Neutrophil (primary cell): ENCODE measurements around the gene ERBB2.

Source experiments
- H3K27ac ChIP-seq: fragments of 200-600 bp; sonication (generic); 2 replicates; pipeline ENCODE4 v1.5.1; 2016; ENCODE audit warnings: mild to moderate bottlenecking, moderate library complexity
- H3K27me3 ChIP-seq: fragments of 200-600 bp; sonication (generic); 2 replicates; pipeline ENCODE4 v1.6.0; 2016; ENCODE audit warnings: mild to moderate bottlenecking
- H3K36me3 ChIP-seq: fragments of 200-600 bp; sonication (generic); 2 replicates; pipeline ENCODE4 v1.5.1; 2017
- H3K4me1 ChIP-seq, 2 experiments: fragments of 200-600 bp in 1 of 2; sonication (generic) in 1 of 2; 1 replicate in 1 of 2; 2 replicates in 1 of 2; pipeline versions ENCODE4 v1.5.1 to v1.6.1; 2013 to 2016; ENCODE audit warnings: low read depth in 1 of 2, low read length in 1 of 2, mild to moderate bottlenecking in 1 of 2, moderate library complexity in 1 of 2; ENCODE audit not compliant: control insufficient read depth in 1 of 2, insufficient read depth in 1 of 2
- H3K4me3 ChIP-seq, 2 experiments: fragments of 200-600 bp in 1 of 2; sonication (generic) in 1 of 2; 1 replicate in 1 of 2; 2 replicates in 1 of 2; pipeline ENCODE4 v1.5.1; 2013 to 2016; ENCODE audit warnings: low read depth in 1 of 2, low read length in 1 of 2, mild to moderate bottlenecking in 1 of 2, moderate library complexity in 1 of 2
- H3K9me3 ChIP-seq: fragments of 200-600 bp; sonication (generic); 2 replicates; pipeline ENCODE4 v1.5.1; 2016
- TF ChIP-seq, protein P1 (sequence below): fragments of 200-600 bp; sonication (generic); IDR thresholded peaks from 2 replicates; pipeline ENCODE4 v1.5.1; 2016; ENCODE audit warnings: antibody characterized with exemption

The ERBB2 gene

DNA sequence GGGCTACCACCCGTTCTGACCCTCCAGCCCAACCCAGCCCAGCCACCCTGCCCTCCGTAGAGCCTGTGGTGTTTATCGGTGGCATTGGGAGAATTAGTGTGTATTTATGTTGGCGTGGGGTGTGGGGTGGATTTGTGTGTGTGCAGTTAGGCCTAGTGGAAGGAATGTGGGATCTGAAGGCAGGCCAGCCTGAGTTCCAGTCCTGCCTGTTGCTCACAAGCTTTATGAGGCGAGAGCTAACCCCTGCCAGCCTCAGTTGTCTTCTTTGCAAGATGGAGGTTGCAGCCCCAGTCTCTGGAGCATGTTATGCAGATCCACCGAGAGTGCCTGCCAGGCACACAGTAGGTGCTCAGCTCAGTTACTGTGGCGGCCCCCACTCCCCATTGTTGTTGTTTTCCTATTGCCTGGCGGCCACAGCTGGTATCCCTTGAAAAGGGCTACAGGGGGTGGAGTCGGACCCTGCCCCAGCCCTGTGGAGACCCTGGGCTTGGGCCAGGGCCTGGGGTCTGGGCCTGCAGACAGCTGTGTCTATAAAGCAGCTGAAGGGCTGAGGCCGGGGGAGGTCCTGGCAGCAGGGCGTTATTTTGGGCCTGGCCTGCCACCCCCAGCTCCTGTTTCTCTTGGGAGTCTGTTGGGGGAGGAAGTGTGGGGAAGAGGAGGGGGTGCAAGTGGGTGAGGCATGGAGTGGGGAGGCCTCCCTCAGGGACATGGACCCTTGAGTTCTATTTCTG lies 5.1 kb downstream of the ERBB2 start:
- peaks cover 39% of the 10 kb centered on the region for H3K27me3 ChIP-seq
- no peak overlapping the region for H3K27ac ChIP-seq
- H3K4me3 ChIP-seq = no peak overlapping the region
- H3K4me1 ChIP-seq = no peaks in the 10 kb centered on the region
- no peaks in the 10 kb centered on the region for H3K36me3 ChIP-seq
- TF ChIP-seq, protein P1, sequence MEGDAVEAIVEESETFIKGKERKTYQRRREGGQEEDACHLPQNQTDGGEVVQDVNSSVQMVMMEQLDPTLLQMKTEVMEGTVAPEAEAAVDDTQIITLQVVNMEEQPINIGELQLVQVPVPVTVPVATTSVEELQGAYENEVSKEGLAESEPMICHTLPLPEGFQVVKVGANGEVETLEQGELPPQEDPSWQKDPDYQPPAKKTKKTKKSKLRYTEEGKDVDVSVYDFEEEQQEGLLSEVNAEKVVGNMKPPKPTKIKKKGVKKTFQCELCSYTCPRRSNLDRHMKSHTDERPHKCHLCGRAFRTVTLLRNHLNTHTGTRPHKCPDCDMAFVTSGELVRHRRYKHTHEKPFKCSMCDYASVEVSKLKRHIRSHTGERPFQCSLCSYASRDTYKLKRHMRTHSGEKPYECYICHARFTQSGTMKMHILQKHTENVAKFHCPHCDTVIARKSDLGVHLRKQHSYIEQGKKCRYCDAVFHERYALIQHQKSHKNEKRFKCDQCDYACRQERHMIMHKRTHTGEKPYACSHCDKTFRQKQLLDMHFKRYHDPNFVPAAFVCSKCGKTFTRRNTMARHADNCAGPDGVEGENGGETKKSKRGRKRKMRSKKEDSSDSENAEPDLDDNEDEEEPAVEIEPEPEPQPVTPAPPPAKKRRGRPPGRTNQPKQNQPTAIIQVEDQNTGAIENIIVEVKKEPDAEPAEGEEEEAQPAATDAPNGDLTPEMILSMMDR = no peak
- H3K9me3 ChIP-seq = no peaks in the 10 kb centered on the region

DNA sequence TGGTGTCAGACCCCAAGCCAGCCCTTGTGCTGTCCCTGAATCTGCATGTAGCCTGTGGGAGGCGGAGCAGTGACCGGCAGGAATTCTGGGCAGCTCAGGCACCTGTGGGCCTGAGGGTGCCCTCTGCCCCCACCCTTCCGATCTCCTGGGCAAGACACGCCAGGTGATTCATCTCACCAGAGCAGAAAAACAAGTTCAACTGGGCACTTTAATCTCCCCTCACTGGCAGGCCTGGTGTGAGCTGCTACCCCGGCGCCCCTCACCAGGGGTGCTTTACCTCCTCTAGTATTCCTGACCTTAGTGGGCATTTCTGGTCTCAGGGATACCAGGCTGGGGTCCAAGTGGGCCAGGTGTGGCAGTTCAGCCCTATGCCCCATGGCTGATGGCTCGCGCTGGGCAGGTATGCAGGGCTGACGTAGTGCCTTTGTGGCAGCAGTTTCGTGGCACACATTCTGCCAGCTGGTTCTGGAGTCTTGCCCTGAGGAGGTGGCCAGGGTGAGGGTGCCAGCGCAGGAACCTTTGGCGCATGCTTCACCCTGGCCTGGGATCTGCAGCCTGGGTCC lies 6.0 kb downstream of the ERBB2 start:
- no peak overlapping the region for H3K27ac ChIP-seq
- no peaks in the 10 kb centered on the region for H3K4me1 ChIP-seq
- no peak overlapping the region for H3K4me3 ChIP-seq
- H3K9me3 ChIP-seq = no peaks in the 10 kb centered on the region
- H3K36me3 ChIP-seq = no peaks in the 10 kb centered on the region
- H3K27me3 ChIP-seq = peaks cover 31% of the 10 kb centered on the region
- TF ChIP-seq, protein P1 = no peak

DNA sequence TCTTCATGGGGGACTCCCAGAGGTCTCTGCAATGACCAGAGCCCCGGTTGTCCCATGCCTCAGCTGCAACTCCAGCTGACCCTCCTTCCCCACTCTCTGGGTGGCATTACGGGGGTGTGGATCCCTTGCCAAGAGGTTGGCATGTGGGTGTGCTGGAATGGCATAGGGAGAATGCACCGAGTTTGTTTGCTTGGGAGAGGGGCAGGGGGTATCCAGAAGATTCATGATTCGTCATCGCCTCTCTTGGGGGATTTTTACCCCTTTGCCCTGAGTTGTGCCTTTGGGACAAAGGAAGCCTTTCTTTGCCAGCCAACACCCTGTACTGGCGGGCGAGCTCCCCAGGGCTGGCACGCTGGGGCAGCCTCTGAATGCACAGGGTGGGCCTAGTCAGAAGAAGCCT lies 6.5 kb downstream of the ERBB2 start:
- Histone ChIP-seq H3K27me3 (peaks cover 25% of the 10 kb centered on the region), H3K36me3 (no peaks in the 10 kb centered on the region), H3K4me1 (no peaks in the 10 kb centered on the region), H3K9me3 (no peaks in the 10 kb centered on the region), H3K4me3 (no peak overlapping the region), H3K27ac (no peak overlapping the region)
- TF ChIP-seq, protein P1 = no peak

DNA sequence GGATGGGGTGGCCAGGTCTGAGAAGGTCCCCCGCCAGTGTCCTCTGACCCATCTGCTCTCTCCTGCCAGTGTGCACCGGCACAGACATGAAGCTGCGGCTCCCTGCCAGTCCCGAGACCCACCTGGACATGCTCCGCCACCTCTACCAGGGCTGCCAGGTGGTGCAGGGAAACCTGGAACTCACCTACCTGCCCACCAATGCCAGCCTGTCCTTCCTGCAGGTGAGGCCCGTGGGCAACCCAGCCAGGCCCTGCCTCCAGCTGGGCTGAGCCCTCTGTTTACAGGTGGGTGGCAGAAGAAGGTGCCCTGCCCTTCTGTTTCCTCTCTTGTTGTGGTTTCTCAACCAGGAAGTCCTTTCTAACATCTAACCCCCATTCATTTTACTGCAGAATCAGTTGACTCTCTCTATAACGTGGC lies 7.1 kb downstream of the ERBB2 start:
- TF ChIP-seq, protein P1 = no peak
- Histone ChIP-seq H3K9me3 (no peaks in the 10 kb centered on the region), H3K36me3 (no peaks in the 10 kb centered on the region), H3K27ac (no peak overlapping the region), H3K4me3 (no peak overlapping the region), H3K4me1 (no peaks in the 10 kb centered on the region), H3K27me3 (peaks cover 20% of the 10 kb centered on the region)

DNA sequence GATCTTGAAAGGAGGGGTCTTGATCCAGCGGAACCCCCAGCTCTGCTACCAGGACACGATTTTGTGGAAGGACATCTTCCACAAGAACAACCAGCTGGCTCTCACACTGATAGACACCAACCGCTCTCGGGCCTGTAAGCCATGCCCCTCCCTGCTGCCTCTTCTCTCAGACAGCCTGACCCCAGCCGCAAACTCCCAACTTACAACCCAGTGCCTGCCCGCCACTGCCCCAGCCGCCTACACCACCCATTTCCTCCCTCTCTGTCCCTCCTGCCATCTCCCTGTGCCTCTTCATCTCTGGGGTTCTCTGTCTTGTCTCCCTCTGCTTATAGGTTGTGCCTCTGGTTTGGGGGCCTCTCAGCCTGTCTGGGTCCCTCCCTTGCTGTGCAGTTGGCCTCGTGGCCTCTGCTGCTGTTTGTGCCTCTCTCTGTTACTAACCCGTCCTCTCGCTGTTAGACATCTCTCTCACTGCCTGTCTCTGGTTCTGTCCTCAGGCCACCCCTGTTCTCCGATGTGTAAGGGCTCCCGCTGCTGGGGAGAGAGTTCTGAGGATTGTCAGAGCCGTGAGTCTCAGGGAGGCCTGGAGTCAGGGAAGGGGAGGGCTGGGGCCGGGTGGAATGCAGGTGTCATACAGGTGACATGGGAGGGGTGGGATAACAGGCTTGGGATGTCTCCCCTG lies 9.6 kb downstream of the ERBB2 start:
- Histone ChIP-seq H3K4me1 (no peaks in the 10 kb centered on the region), H3K27ac (no peak overlapping the region), H3K4me3 (no peak overlapping the region), H3K36me3 (no peaks in the 10 kb centered on the region), H3K9me3 (no peaks in the 10 kb centered on the region), H3K27me3 (no peaks in the 10 kb centered on the region)
- TF ChIP-seq, protein P1 = no peak
